K562 (cell line): ENCODE data around the gene PLCG2. TPM values are rescaled to one million over a fixed set of nuclear protein-coding genes. Genes with fewer than 3 reads are reported as not detected.
A peak's percentile ranks its signal among the peaks of the same experiment; 100 is the strongest.

Source experiments
- ARID4B ChIP-seq: sonication (generic); formaldehyde crosslinking; IDR thresholded peaks from 2 replicates; pipeline ENCODE4 v1.8.0; 2022; ENCODE audit warnings: mild to moderate bottlenecking, missing genetic modification reagents
- CTCF ChIP-seq, 3 experiments: IDR thresholded peaks in 2 of 3; conservative IDR thresholded peaks in 1 of 3; 2 replicates each; pipeline ENCODE4 v1.5.1; 2011 to 2012; ENCODE audit warnings: low read length in 3 of 3, mild to moderate bottlenecking in 3 of 3, control low read depth in 2 of 3, improper control_type of control experiment in 1 of 3, inconsistent platforms in 1 of 3, low read depth in 1 of 3, mixed read lengths in 1 of 3, moderate library complexity in 1 of 3; ENCODE audit not compliant: insufficient read depth in 2 of 3
- MYC ChIP-seq, 2 experiments: fragments of 250-450 bp in 1 of 2; sonication (Bioruptor Pico) in 1 of 2; IDR thresholded peaks; 2 replicates each; pipeline versions ENCODE4 v1.5.1 to v1.6.1; 2012 to 2021; ENCODE audit warnings: low read depth in 2 of 2, borderline replicate concordance in 1 of 2, improper control_type of control experiment in 1 of 2, low read length in 1 of 2, mild to moderate bottlenecking in 1 of 2, moderate library complexity in 1 of 2
- NR2C1 ChIP-seq, 2 experiments: fragments of 450-650 bp; IDR thresholded peaks; 2 replicates each; pipeline ENCODE4 v1.6.1; 2017; ENCODE audit warnings: mild to moderate bottlenecking in 2 of 2, antibody characterized with exemption in 1 of 2, inconsistent platforms in 1 of 2, missing compliant biosample characterization in 1 of 2, missing genetic modification characterization in 1 of 2
- NR2C2 ChIP-seq, 2 experiments: fragments of 200-800 bp in 1 of 2; sonication (Bioruptor generic) in 1 of 2; sonication (generic) in 1 of 2; formaldehyde crosslinking in 1 of 2; IDR thresholded peaks; 2 replicates each; pipeline versions ENCODE4 v1.6.1 to v1.8.0; 2016 to 2022; ENCODE audit warnings: mild to moderate bottlenecking in 1 of 2, missing compliant biosample characterization in 1 of 2, missing genetic modification characterization in 1 of 2, missing genetic modification reagents in 1 of 2
- RERE ChIP-seq: sonication (generic); formaldehyde crosslinking; IDR thresholded peaks from 2 replicates; pipeline ENCODE4 v1.8.0; 2023; ENCODE audit warnings: missing genetic modification reagents, mild to moderate bottlenecking, borderline replicate concordance
- TFAP4 ChIP-seq: sonication (generic); formaldehyde crosslinking; IDR thresholded peaks from 2 replicates; pipeline ENCODE4 v1.8.0; 2022; ENCODE audit warnings: missing genetic modification reagents, mild to moderate bottlenecking, moderate library complexity, borderline replicate concordance
- ZBTB9 ChIP-seq: fragments of 450-650 bp; formaldehyde crosslinking; IDR thresholded peaks from 2 replicates; pipeline ENCODE4 v1.4.0; 2020; ENCODE audit warnings: mild to moderate bottlenecking, moderate library complexity
- polyA plus RNA-seq, 8 experiments: library from polyadenylated mRNA; depleted of rRNA in 4 of 8; stranded (reverse) in 5 of 8; unstranded in 3 of 8; fragments of >200 nt; fragmentation: Nextera tagmentation in 2 of 8; fragmentation: Illumina TruSeq in 1 of 8; extraction: Ambion mirVana in 2 of 8; extraction: Trizol in 1 of 8; gene quantifications; 2 replicates each; pipeline versions ENCODE4 v1.2.1 to v1.2.3, GENCODE V29; 2011 to 2014; ENCODE audit warnings: inconsistent platforms in 1 of 8, missing spikeins in 1 of 8
- total RNA-seq, 7 experiments: library from RNA; depleted of rRNA in 6 of 7; stranded (reverse); fragments of >200 nt in 6 of 7; fragmentation: Illumina TruSeq in 2 of 7; extraction: Trizol in 2 of 7; gene quantifications; 2 replicates each; pipeline versions ENCODE4 v1.2.1 to v1.2.3, GENCODE V29; 2011 to 2021; ENCODE audit warnings: low replicate concordance in 1 of 7

Gene PLCG2
- total and polyA plus RNA-seq, 9 of the 15 experiments (the other 6 are each of a cell fraction or from before 2014, with no cell fraction given), result 0.94 to 7.1 (median 3.1) TPM

- TF ChIP-seq ARID4B (CRISPR knock-in tag) (no peak), TFAP4 (CRISPR knock-in tag) (0 out of 2 replicates have a peak, but pooled peaks have one; percentile 43), NR2C1 (IDR thresholded peaks at IDR 0.05) (no peak), NR2C1 (tag; IDR thresholded peaks at IDR 0.05) (peak; percentile 65; the same call in 1 of the 2 replicates), CTCF (IDR thresholded peaks at IDR 0.05 in 2 of 3, conservative IDR thresholded peaks at IDR 0.05 in 1 of 3; ENCODE audit: insufficient read depth in 2 of 3, low read depth in 1 of 3, low read length in 3 of 3) (0 out of 6 replicates have a peak, but pooled peaks of 1 of the 3 experiments have one; percentile 15), MYC (IDR thresholded peaks at IDR 0.05; ENCODE audit: low read depth, low read length) (no peak), MYC (CRISPR knock-in tag; IDR thresholded peaks at IDR 0.05; ENCODE audit: borderline replicate concordance, low read depth) (0 out of 2 replicates have a peak, but pooled peaks have one; percentile 31), NR2C2 (CRISPR knock-in tag; IDR thresholded peaks at IDR 0.05) (0 out of 2 replicates have a peak, but pooled peaks have one; percentile 61), NR2C2 (tag; IDR thresholded peaks at IDR 0.05) (peak; percentile 80), RERE (CRISPR knock-in tag) (0 out of 2 replicates have a peak, but pooled peaks have one; percentile 84), ZBTB9 (CRISPR knock-in tag) (peak; percentile 2; the same call in 1 of the 2 replicates)
Observed at GRCh38 chr16:81779536-81780320, 637 bp downstream of the PLCG2 start (continued).
